ENCODE measurements around the gene PCDH9.

PCDH9 gene

GRCh38 chr13:66974889-66975288, 255.2 kb downstream of the PCDH9 start:
- DNase-seq = no peak
- no peak for TF ChIP-seq CTCF (IDR thresholded peaks at IDR 0.05; ENCODE audit: low read depth, low read length, missing control alignments)
- in situ Hi-C loops (cut with HindIII; ENCODE audit: low pct_ligation_motif_present, low sequenced_read_pairs) = no loop called here
- H3K27me3 ChIP-seq (replicated peaks) = no peaks in the 10 kb centered on the region
- H3K4me3 ChIP-seq (ENCODE audit: low read depth, low read length) = no peak overlapping the region
- H3K36me3 ChIP-seq (replicated peaks) = no peaks in the 10 kb centered on the region
- H3K27ac ChIP-seq = no peak overlapping the region

GRCh38 chr13:66974174-66974573, 256.0 kb downstream of the PCDH9 start:
- in situ Hi-C loops (cut with HindIII; ENCODE audit: low pct_ligation_motif_present, low sequenced_read_pairs) = no loop called here
- H3K27ac ChIP-seq = no peak overlapping the region
- no peak for TF ChIP-seq CTCF (IDR thresholded peaks at IDR 0.05; ENCODE audit: low read depth, low read length, missing control alignments)

GRCh38 chr13:66972659-66973058, 257.5 kb downstream of the PCDH9 start:
- TF ChIP-seq CTCF (IDR thresholded peaks at IDR 0.05; ENCODE audit: low read depth, low read length, missing control alignments) = no peak
- DNase-seq = no peak
- in situ Hi-C loops (cut with HindIII; ENCODE audit: low pct_ligation_motif_present, low sequenced_read_pairs) = no loop called here
- Histone ChIP-seq H3K4me3 (ENCODE audit: low read depth, low read length) (no peak overlapping the region), H3K27ac (no peak overlapping the region), H3K27me3 (replicated peaks) (no peaks in the 10 kb centered on the region), H3K36me3 (replicated peaks) (no peaks in the 10 kb centered on the region)

More at GRCh38 chr13:66974174-66974573, 256.0 kb downstream of the PCDH9 start:
- Histone ChIP-seq H3K36me3 (replicated peaks) (no peaks in the 10 kb centered on the region), H3K27me3 (replicated peaks) (no peaks in the 10 kb centered on the region), H3K4me3 (ENCODE audit: low read depth, low read length) (no peak overlapping the region)
- no peak for DNase-seq

GRCh38 chr13:66971004-66971403, 259.1 kb downstream of the PCDH9 start:
- Histone ChIP-seq H3K27me3 (replicated peaks) (no peaks in the 10 kb centered on the region), H3K4me3 (ENCODE audit: low read depth, low read length) (no peak overlapping the region), H3K36me3 (replicated peaks) (no peaks in the 10 kb centered on the region), H3K27ac (no peak overlapping the region)
- no peak for TF ChIP-seq CTCF (IDR thresholded peaks at IDR 0.05; ENCODE audit: low read depth, low read length, missing control alignments)
- DNase-seq = no peak
- in situ Hi-C loops (cut with HindIII; ENCODE audit: low pct_ligation_motif_present, low sequenced_read_pairs) = no loop called here

- in situ Hi-C loops (cut with HindIII; ENCODE audit: low pct_ligation_motif_present, low sequenced_read_pairs) = no loop called here
- no peaks in the 10 kb centered on the region for H3K27me3 ChIP-seq (replicated peaks)
- DNase-seq = no peak
- TF ChIP-seq CTCF (IDR thresholded peaks at IDR 0.05; ENCODE audit: low read depth, low read length, missing control alignments) = no peak
- no peak overlapping the region for H3K27ac ChIP-seq
- H3K36me3 ChIP-seq (replicated peaks) = no peaks in the 10 kb centered on the region
- no peak overlapping the region for H3K4me3 ChIP-seq (ENCODE audit: low read depth, low read length)
These were observed 260.8 kb downstream of the PCDH9 start for GRCh38 chr13:66969291-66969690.

- H3K27me3 ChIP-seq (replicated peaks) = no peaks in the 10 kb centered on the region
- TF ChIP-seq CTCF (IDR thresholded peaks at IDR 0.05; ENCODE audit: low read depth, low read length, missing control alignments) = no peak
- no peak overlapping the region for H3K4me3 ChIP-seq (ENCODE audit: low read depth, low read length)
- in situ Hi-C loops (cut with HindIII; ENCODE audit: low pct_ligation_motif_present, low sequenced_read_pairs) = no loop called here
- no peak for DNase-seq
- no peaks in the 10 kb centered on the region for H3K36me3 ChIP-seq (replicated peaks)
- no peak overlapping the region for H3K27ac ChIP-seq
These were observed 262.1 kb downstream of the PCDH9 start for GRCh38 chr13:66967811-66968597.

Data from brain microvascular endothelial cell (primary cell).